Measurements from ENCODE around the gene DAPK2. TPM values are rescaled to one million over a fixed set of nuclear protein-coding genes. Genes with fewer than 3 reads are reported as not detected.

The DAPK2 gene
- total RNA-seq, 1 donor from 2014 or later: 0.52 TPM

- H3K4me2 ChIP-seq (ENCODE audit: low read length): no peak overlapping the region
- no peaks in the 10 kb centered on the region for H3K9me3 Mint-ChIP-seq (ENCODE audit: unreplicated experiment)
- H2AFZ ChIP-seq (ENCODE audit: low read depth, low read length): no peak overlapping the region
- no peaks in the 10 kb centered on the region for H3K27me3 ChIP-seq (ENCODE audit: insufficient read depth, low read length)
- no peak overlapping the region for H3K4me3 Mint-ChIP-seq (ENCODE audit: unreplicated experiment)
- H3K9me3 ChIP-seq (ENCODE audit: insufficient read depth, low read depth, low read length): no peaks in the 10 kb centered on the region
- no peak for TF ChIP-seq EZH2 (IDR thresholded peaks at IDR 0.05; ENCODE audit: insufficient read depth, low read length)
- TF ChIP-seq, protein P1, sequence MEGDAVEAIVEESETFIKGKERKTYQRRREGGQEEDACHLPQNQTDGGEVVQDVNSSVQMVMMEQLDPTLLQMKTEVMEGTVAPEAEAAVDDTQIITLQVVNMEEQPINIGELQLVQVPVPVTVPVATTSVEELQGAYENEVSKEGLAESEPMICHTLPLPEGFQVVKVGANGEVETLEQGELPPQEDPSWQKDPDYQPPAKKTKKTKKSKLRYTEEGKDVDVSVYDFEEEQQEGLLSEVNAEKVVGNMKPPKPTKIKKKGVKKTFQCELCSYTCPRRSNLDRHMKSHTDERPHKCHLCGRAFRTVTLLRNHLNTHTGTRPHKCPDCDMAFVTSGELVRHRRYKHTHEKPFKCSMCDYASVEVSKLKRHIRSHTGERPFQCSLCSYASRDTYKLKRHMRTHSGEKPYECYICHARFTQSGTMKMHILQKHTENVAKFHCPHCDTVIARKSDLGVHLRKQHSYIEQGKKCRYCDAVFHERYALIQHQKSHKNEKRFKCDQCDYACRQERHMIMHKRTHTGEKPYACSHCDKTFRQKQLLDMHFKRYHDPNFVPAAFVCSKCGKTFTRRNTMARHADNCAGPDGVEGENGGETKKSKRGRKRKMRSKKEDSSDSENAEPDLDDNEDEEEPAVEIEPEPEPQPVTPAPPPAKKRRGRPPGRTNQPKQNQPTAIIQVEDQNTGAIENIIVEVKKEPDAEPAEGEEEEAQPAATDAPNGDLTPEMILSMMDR (IDR thresholded peaks at IDR 0.05; ENCODE audit: insufficient read depth, low read depth, low read length): no peak
- DNase-seq (ENCODE audit: low read depth) (no peak), FAIRE-seq (no peak)
- H3K9ac ChIP-seq (ENCODE audit: low read length): no peak overlapping the region
- H4K20me1 ChIP-seq (ENCODE audit: insufficient read depth, low read length): peaks cover 4% of the 10 kb centered on the region
- peaks cover 4% of the 10 kb centered on the region for H3K36me3 ChIP-seq (ENCODE audit: insufficient read depth, low read length)
- H3K4me3 ChIP-seq (ENCODE audit: insufficient read depth, low read depth, low read length): no peak overlapping the region
- no peak overlapping the region for H3K27ac Mint-ChIP-seq (ENCODE audit: unreplicated experiment)
- no peaks in the 10 kb centered on the region for H3K27me3 Mint-ChIP-seq (ENCODE audit: low read depth, unreplicated experiment)
- H3K4me1 Mint-ChIP-seq (ENCODE audit: low read depth, unreplicated experiment): peaks cover 8% of the 10 kb centered on the region
- H3K27ac ChIP-seq (ENCODE audit: low read depth, low read length): no peak overlapping the region
- peaks cover 3% of the 10 kb centered on the region for H3K79me2 ChIP-seq (ENCODE audit: insufficient read depth, low read length)
- H3K36me3 Mint-ChIP-seq (ENCODE audit: low read depth, unreplicated experiment): peaks cover 8% of the 10 kb centered on the region
- H3K4me1 ChIP-seq (ENCODE audit: insufficient read depth, low read length): peaks cover 14% of the 10 kb centered on the region
Observed at GRCh38 chr15:64072812-64073211, 26.5 kb upstream of the DAPK2 start.

DNA sequence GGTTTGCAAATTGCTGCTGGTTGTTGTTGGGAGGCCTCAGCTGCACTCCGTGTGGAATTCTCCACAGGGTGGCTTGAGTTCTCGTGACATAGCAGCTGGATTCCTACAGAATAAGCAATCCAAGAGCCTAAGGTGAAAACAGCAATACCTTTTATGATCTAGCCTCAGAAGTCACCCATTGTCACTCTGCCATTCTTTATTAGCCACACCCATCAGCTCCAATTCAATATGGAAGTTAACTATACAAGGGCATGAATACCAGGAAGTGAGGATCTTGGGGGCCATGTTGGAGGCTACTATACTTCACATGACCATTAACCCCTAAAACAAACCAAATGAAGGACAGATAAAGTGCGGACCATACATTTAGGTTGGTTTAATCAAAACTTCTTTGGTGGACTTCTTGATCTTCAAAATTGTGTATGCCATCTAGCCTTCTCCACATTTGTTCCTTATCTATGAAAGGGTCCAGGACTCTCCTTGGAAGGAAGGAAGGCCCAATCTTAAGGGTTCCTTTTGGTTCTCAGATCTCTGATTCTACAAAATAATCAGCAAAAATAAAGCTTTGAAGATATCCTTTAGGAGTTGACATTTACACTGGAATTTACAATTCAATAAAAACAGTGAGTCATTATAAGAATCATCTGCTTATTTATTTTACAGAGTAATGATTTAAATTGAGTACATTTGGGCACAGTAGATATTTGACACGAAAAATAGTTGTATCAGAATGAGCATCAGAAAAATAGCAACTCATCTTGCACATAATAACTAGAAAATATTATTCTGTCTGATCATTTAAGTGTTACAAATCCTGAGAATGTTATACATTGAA is 25.9 kb upstream of the DAPK2 start:
- TF ChIP-seq, protein P1 (IDR thresholded peaks at IDR 0.05; ENCODE audit: insufficient read depth, low read depth, low read length): no peak
- TF ChIP-seq EZH2 (IDR thresholded peaks at IDR 0.05; ENCODE audit: insufficient read depth, low read length): no peak
- H3K4me3 Mint-ChIP-seq (ENCODE audit: unreplicated experiment): no peak overlapping the region
- no peak for DNase-seq (ENCODE audit: low read depth)
- peaks cover 8% of the 10 kb centered on the region for H3K4me1 Mint-ChIP-seq (ENCODE audit: low read depth, unreplicated experiment)
- Histone ChIP-seq H2AFZ (ENCODE audit: low read depth, low read length) (no peak overlapping the region), H3K36me3 (ENCODE audit: insufficient read depth, low read length) (peaks cover 4% of the 10 kb centered on the region), H3K27me3 (ENCODE audit: insufficient read depth, low read length) (no peaks in the 10 kb centered on the region), H3K9ac (ENCODE audit: low read length) (no peak overlapping the region), H4K20me1 (ENCODE audit: insufficient read depth, low read length) (peaks cover 4% of the 10 kb centered on the region), H3K9me3 (ENCODE audit: insufficient read depth, low read depth, low read length) (no peaks in the 10 kb centered on the region), H3K4me3 (ENCODE audit: insufficient read depth, low read depth, low read length) (no peak overlapping the region), H3K27ac (ENCODE audit: low read depth, low read length) (peak overlapping the region; percentile 26), H3K4me1 (ENCODE audit: insufficient read depth, low read length) (peaks cover 14% of the 10 kb centered on the region), H3K79me2 (ENCODE audit: insufficient read depth, low read length) (no peaks in the 10 kb centered on the region), H3K4me2 (ENCODE audit: low read length) (peak overlapping the region; percentile 27)
- no peaks in the 10 kb centered on the region for H3K27me3 Mint-ChIP-seq (ENCODE audit: low read depth, unreplicated experiment)
- no peaks in the 10 kb centered on the region for H3K9me3 Mint-ChIP-seq (ENCODE audit: unreplicated experiment)
- H3K36me3 Mint-ChIP-seq (ENCODE audit: low read depth, unreplicated experiment): peaks cover 8% of the 10 kb centered on the region
- H3K27ac Mint-ChIP-seq (ENCODE audit: unreplicated experiment): peak overlapping the region; percentile 64
- FAIRE-seq: no peak
